ENCODE results near the gene DEFB124. TPM values are rescaled to one million over a fixed set of nuclear protein-coding genes. Genes with fewer than 3 reads are reported as not detected.
"Not testable (repeated sequence)": the region's sequence is repeated elsewhere in the genome, so short reads cannot be mapped to it uniquely, and the experiment has no call there.

Gene DEFB124, protein sequence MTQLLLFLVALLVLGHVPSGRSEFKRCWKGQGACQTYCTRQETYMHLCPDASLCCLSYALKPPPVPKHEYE
- total RNA-seq = not detected in 2 replicates

GRCh38 chr20:31474758-31475427 is at the start of gene DEFB124, which contains the start of gene REM1:
Gene DEFB124, minus strand, starts transcription at chr20:31475127. Its CDS starts 2,114 bp downstream, at chr20:31473013.
Gene REM1, plus strand, starts transcription at chr20:31475288. Its CDS starts 1,158 bp downstream, at chr20:31476446.
- no peak for DNase-seq (ENCODE audit: low read depth, low spot score)

DNA sequence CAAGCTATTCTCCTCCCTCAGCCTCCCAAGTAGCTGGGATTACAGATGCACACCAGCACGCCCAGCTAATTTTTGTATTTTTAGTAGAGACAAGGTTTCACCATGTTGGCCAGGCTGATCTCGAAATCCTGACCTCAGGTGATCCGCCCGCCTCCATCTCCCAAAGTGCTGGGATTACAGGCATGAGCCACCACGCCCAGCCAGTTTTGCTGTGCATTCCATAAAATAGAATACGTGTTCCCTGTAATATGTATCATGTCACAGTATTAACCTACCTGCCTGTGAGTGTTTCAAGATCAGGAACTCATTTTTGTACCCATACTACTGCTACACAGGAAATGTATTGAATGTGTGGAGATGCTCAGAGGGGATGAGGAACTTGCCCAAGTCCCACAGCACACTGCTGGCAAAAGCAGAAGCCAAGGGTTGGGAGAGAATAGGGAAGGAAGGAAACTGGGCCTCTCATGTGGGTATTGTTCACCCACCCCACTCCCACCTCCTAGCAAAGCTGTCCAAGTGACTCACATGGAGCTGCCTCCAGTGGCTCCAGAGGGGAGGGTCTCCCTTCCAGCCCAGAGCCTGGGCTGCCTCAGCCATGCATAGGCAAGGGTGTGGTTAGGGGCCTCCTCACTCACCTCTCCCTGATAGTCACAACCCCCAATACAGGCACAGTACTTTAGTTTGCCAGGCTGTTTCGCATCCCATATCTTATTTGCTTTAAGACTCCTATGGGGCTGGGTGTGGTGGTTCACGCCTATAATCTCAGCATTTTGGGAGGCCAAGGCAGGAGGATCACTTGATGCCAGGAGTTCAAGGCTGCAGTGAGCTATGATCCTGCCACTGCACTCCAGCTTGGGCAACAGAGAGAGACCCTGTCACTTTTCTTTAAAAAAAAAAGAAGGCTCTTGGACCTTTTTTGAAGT is 48.7 kb upstream of the DEFB124 start:
- no peak for DNase-seq (ENCODE audit: low read depth, low spot score)

DNA sequence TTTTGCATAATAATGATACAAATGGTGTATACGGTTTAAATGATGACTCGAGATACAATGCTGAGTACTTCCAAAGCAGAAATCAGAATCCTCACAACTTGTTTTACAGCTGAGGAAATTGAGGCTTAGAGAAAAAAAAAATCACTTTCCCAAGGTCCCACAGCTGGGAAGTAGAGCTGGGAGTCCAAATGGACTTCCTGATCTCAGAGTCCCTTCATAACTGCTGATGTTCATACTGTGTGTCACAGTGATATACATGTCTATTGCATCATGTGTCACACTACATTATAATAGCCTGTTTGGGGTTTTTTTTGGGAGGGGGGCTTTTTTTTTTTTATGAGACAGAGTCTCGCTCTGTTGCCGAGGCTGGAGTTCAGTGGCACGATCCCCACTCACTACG is 47.8 kb upstream of the DEFB124 start:
- no peak for DNase-seq (ENCODE audit: low read depth, low spot score)

DNA sequence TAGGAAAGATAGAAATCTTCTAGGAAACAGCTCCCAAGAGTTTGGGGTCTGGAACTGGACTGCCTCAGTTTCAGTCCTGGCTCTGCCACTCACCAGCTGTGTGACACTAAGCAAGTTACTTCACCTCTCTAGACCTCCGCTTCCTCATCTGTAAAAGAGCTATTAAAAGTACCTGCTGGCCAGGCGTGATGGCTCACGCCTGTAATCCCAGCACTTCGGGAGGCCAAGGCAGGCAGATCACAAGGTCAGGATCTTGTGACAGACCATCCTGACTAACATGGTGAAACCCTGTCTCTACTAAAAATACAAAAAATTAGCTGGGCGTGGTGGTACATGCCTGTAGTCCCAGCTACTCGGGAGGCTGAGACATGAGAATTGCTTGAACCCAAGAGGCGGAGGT is 46.3 kb upstream of the DEFB124 start:
- DNase-seq (ENCODE audit: low read depth, low spot score) = not testable (repeated sequence)

- DNase-seq (ENCODE audit: low read depth, low spot score) = peak; percentile 26
Measured at GRCh38 chr20:31517373-31517772, 42.4 kb upstream of the DEFB124 start.

- no peak for DNase-seq (ENCODE audit: low read depth, low spot score)
Measured at GRCh38 chr20:31516651-31517050, 41.7 kb upstream of the DEFB124 start.

GRCh38 chr20:31516166-31516565 is 41.2 kb upstream of the DEFB124 start:
- no peak for DNase-seq (ENCODE audit: low read depth, low spot score)

DNA sequence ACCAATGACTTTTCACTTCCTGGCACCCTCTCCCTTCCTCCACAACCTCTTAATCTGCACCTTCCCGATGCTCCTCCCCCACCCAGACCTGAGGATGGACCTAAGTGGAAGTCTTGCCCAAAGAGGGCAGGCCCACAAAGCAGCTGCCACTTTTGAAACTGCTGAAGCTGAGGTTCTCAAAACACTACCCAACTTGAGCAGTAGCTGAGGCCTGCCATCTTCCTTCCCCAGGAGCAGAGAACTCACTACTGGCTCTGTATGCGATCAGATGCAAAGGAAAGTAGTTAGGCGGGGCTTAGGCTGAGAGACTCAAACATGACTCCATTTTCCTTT is 40.8 kb upstream of the DEFB124 start:
- DNase-seq (ENCODE audit: low read depth, low spot score) = no peak

DNA sequence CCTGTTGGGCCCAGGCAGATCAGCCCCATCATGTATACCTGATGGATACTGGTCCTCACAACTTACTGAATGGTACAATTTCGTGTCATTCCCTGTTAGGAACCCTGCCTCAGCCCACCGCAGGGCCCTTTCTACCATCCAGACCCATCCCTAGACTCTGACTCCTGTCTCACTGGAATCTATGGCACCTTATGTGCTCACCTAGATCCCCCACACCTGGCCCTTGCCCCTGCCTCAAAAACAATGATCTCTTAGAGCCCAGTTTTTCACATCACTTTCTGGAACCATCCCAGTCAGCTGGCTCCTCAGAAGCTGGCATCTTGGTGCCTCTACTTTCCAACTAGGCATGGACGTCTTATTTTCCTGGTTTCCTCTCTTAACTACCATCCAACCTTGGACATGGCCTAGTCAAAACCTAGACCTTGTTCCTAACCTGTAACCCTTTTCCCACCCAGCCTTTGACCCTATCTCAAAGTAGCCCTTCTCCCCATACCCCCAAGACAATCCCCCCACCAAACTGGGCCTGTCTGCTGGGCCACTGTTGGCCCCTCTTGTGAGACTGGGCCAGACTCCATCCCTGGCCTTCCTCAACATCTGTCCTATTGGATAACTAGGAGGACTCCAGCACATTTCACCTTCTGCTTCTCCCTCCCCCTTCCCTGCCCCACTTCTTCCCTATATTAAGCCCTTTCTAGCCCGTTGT is 40.3 kb upstream of the DEFB124 start:
- DNase-seq (ENCODE audit: low read depth, low spot score) = no peak

DNA sequence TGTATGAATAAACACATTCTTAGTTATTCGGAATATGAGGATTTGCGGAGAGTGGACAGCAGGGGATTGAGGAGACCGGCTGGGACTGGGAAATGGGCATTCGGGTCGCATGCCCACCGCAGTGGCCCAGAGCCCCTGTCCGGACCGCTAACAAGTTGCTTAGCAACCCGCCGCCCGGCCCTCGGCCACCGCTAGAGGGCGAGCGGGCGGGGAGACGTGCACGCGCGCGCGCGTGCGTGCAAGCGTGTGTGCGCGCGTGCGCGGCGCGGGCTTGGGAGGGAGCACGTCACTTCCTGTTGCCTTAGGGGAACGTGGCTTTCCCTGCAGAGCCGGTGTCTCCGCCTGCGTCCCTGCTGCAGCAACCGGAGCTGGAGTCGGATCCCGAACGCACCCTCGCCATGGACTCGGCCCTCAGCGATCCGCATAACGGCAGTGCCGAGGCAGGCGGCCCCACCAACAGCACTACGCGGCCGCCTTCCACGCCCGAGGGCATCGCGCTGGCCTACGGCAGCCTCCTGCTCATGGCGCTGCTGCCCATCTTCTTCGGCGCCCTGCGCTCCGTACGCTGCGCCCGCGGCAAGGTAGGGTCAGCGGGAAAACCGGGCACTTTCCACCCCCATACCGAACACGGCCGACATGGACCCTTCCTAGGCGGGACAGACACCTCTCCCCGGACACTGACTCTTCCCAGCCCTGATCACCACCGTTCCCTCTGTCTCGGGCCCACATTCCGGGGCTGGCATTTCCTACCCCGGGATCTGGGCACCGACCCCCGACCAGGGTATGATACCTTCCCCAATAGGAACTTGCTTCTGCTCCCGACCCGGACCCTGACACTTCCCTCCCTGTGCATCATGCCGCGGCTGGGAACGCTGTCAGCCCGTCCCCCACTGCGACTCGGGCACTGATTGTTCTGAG is 39.5 kb upstream of the DEFB124 start, which contains the start of gene HM13:
HM13 (plus strand) TSS at position 289 of the 918 bp plus-strand sequence; CDS start at position 399, 110 bp downstream.
- DNase-seq (ENCODE audit: low read depth, low spot score) = peak; percentile 77

DNA sequence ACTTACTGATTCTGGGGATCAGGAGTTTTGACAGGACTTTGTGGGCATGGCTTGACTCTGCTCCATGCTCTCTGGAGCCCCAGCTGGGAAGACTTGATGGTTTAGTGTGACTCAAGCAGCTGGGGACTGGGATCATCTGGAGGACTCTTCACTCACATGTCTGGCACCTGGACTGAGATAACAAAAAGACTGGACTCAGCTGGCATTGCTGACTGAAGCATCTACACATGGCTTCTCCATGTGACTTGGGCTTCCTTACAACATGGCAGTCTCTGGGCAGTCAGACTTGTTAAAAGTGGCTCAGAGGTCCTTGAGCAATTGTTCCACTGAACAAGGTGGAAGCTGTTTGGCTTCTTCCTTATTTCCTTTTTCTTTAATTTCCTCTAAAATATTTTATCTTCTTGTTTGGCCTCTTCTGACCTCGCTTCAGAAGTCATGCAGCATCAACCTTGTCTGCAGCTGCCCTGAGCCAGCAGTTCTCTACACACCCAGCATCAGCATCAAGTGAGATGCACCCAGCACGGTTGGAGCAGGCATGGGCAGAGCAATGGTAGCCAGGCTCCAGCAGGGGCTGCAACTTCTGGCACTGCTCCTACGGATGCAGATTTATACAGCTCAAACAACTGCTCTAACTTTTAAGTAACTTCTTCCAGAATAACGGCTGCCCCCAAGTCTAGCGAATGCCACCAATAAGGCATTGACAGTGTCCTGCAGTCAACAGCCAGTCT is 33.8 kb upstream of the DEFB124 start:
- DNase-seq (ENCODE audit: low read depth, low spot score) = no peak

DNA sequence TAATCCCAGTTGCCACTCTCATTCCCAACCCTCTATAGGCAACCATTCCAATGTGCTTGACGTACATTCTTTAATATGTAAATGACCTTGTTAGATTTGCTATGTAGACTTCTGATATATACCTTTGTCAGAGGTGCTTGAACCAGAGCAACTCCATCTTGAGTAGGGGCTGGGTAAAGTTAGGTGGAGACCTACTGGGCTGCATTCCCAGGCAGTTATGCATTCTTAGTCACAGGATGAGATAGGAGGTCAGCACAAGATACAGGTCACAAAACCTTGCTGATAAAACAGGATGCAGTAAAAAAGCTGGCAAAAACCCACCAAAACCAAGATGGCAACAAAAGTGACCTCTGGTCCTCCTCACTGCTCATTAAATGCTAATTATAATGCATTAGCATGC is 31.0 kb upstream of the DEFB124 start:
- no peak for DNase-seq (ENCODE audit: low read depth, low spot score)

DNA sequence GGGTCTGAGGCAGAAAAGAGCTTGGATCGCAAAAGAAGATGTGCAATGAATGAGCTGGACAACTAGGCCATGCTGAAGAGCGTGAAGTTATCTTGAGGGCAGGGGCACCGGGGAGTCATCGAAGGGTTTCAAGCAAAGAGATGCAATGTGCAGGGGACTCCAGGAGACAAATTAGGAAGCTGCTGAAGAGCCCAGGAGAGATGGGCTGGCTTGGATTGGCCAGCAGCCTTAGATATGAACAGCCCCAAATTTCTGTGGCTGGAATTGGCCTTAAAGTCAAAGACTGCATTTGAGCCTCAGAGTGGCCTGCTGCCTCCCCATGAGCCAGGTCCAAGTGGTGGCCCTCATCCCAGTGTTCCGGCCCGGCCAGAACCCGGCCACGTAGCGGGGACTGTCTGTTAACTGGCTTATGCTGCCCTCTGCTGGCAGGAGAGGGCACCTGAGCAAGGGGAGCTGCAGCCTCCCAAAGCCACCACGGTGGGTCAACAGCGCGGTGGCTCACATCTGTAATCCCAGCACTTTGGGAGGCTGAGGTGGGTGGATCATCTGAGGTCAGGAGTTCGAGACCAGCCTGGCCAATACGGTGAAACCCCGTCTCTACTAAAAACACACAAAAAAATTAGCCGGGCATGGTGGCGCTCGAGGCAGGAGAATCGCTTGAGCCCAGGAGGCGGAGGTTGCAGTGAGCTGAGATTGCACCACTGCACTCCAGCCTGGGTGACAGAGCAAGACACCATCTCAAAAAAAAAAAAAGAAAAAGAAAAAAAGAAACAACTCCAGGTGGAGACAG is 28.2 kb upstream of the DEFB124 start:
- not testable (repeated sequence) for DNase-seq (ENCODE audit: low read depth, low spot score)

DNA sequence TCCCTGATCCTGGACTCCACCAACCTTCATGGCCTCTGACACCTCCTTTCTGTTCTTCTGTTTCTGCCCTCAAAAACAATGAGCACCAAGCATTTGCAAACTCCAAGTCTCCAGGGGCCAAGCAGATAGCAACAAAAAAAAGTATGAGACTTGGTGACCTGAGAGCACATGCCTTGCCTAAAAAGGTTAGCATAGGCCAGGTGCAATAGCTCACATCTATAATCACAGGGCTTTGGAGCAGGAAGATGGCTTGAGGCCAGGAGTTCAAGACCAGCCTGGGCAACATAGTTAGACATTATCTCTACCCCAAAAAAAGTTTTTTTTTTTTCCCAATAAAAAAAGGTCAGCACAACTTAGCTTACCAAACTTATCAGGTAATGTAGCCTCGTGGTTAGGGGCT is 25.6 kb upstream of the DEFB124 start:
- no peak for DNase-seq (ENCODE audit: low read depth, low spot score)

DNA sequence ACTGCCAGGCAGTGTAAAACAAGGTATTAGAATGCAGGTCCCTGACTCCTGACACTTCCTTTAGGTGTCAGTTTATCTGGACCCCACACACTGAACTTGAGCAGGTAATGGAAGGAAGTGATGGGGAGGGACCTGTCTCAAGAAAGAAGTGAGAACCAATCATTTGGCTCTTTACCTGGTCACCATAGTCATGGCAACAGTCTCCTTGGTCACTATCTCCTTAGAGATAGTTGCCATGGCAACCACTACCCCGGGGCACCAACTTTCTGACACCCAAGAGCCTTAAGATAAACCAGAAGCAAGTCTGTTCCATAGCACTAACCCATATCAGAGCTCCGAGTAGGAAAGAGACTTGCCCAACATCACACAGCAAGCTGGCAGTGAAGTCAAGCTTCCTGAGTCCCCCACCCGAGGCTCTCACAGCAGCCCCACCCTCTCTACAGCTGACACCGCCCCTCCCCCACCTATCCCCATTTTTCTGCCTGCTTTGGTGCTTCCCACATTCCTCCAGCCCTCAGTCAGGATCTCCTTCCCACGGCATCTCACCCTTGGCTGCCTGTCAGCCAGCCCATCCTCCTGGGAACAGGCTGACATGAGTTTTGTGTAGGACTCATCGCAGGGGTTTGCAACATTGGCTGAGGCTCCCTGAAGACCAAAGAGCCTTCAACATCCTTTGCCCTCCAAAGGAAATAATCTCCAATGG is 23.1 kb upstream of the DEFB124 start:
- no peak for DNase-seq (ENCODE audit: low read depth, low spot score)

GRCh38 chr20:31496761-31497295 is 21.9 kb upstream of the DEFB124 start:
- no peak for DNase-seq (ENCODE audit: low read depth, low spot score)

DNA sequence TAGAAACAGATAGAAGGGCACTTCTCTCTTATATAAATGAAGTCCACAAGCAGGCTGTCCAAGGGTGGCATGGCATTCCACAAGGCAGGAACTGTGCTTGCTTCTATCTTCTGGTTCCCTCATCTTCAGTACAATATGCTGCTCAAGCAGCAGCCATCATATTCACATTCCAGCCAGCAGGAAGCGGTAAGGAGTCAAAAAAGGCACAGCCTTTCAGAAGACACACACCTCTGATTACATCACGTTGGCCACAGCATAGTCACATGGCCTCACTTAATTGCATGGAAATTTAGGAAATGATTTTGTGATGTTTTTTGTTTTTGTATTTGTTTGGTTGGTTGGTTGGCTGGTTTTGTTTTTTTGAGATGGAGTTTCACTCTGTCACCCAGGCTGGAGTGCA is 19.2 kb upstream of the DEFB124 start:
- no peak for DNase-seq (ENCODE audit: low read depth, low spot score)

DNA sequence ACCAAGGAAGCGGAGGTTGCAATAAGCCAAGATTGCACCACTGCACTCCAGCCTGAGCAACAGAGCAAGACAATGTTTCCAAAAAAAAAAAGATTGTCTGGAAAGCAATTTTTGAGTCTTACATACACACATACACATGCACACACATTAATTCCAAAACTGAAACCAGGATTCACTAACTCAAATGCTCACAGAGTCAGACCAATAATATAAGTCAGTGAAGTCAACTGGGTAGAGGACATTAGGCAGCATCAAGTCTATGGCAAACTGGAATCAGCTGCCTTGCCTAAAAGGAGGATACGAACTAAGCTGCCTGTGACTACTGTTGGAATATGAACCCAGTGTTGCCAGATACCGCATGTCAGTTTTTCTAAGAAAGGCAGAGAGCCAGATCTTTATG is 15.8 kb upstream of the DEFB124 start:
- no peak for DNase-seq (ENCODE audit: low read depth, low spot score)
